Stimulated activated CD4-positive, alpha-beta T cell treated with anti-CD3 and anti-CD28 coated beads, Interleukin-2, amount 100 ng/mL, for 4 hours (primary cell): Measurements from ENCODE around the gene ADGRL1.

Experiments
- DNase-seq: peaks from one replicate; pipeline ENCODE4 v3.0.0-alpha.2; 2020; ENCODE audit warnings: low read depth

ADGRL1 gene

DNA sequence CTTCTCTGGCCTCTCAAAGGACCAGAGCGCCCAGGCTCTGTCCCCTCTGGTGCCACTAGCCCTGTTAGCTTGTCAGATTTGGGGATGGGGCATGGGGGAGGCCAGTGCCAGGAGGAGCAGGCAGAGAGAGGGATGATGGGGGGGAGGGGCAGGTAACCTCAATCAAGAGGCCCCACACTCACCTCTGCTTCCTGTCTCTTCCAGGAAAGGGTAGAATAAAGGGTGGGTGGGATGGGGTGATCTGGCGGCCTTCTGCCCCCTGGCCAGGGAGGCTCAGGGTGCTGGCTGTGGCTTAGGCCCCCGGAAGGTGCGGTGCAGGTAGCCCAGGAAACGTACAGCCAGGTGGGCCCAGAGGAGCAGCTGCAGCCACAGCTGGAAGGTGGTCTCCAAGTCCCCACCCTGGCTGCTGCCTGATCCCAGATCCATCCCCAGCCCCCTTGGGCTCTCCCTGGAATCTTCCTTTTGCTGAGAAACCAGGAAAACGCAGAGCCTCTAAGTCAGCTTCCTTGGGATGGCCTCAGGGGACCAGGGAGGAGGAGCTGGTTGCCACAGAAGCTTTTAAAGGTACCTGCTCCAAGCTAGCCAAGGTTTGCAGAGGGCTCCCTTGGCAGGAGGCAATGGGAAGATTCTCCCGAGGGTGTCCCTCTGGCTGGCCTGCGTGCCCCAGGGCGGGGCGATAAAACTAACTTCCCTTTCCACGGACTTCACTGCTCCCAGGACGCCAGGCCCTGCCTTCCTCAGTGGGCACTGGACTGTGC is 93.7 kb downstream of the ADGRL1 start:
- DNase-seq: no peak

DNA sequence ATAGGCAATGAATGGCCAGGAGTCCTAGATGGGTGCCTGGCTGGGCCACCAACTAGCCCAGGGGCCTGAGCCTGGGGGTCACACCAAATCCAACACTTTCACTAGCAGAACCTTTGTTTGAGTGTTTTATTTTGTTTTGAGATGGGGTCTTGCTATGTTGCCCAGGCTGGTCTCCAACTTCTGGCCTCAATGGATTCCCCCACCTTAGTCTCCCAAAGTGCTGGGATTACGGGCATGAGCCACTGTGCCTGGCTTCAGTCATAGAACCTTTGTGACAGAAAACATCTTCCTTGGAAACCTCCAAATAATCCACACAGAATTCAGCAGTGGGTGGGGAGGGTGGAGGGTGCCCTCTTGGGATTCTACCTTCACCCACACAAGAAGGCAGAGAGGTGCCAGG is 94.5 kb downstream of the ADGRL1 start:
- DNase-seq: no peak

DNA sequence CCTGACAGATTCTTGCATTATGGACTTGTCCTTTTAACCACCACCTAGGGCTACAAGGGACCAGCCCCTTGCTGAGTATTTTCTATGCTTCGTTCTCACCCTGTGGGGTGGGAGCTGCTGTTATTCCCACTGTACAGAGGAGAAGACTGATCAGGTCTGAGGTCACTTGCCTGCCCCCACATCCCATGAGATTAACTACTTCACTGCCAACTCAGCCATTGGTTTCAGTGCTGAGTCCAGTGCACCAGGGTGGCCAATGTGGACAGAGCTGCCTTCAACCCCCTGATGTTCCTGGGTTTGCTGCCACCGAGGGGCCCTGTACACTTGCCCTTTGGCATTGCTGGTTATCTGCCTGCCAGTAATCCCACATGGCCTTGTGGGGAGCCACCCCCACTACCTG is 95.3 kb downstream of the ADGRL1 start:
- no peak for DNase-seq

DNA sequence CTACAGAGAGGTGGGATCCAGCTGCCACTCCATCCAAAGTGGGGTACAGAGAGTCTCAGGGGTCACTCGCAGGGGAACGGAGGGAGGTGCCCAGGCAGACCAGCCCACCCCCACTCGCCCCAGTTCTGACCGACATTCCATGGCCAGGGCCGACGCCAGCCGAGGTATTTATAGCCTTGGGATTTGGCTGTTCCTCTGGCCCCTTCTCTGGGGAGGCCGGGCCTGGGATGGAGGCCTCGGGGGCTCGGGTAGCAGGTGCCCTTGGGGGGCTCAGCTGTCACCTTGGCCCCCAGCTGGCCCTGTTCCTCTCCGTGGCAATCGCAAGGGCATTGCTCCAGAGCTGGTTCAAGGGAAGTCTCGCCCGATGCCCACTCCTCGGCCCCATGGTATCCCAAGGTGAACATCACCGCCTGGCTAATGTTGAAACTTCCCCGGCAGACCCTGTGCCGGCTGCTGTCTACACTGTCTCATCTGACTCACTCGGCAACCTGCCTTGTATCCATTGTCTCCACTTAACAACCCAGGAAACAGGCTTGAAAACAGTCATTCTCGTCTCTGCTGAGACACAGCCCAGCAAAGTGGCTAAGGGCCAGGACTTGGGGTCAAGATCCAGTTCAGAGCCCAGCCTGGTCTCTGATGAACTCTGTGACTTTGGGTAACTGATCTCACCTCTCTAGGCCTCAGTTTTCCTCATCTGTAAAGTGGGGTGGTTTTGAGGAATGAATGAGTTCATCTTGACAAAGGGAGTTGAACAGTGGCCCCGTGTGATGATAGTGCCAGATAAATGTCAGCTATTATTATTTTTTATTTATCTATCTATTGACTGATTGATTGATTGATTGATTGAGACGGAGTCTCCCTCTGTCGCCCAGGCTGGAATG is 98.1 kb downstream of the ADGRL1 start:
- DNase-seq: no peak

DNA sequence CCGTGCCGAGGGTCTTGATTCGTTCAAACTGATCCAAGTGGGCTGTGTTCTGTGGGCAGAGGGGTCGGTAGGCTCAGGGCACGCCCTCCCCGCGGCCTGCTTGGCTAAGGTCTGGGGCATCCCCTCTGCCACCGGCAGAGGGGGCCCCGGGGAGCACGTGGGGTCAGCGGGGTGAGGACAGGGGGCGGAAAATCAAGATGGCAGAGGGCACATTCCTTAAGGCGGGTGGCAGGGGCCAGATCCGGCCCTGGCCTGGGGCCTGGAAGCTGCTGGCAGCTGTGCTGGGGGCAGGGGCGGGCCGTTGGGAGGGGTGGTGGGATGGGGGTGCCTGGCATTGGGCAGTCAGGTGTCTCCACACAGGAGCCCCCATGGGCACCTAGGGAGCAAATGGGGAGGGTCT is 99.1 kb downstream of the ADGRL1 start:
- DNase-seq: no peak

DNA sequence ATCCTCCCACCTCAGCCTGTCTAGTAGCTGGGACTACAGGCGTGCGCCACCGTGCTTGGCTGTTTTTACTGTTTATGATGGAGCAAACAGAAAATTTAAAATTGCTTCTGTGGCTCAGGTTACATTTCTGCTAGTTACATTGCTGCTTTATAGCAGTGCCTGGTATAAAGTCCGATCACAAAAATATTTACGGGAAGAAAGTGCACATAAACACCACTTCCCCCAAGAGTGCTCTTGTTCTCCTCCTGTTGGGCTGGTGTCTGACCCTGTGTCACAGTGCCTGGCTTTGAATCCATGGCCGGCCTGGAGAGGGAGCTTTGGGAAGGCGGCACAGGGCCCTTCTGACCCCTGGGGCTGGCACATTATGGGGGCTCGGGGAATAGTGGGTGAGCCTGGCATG is 100.3 kb downstream of the ADGRL1 start:
- DNase-seq: no peak

DNA sequence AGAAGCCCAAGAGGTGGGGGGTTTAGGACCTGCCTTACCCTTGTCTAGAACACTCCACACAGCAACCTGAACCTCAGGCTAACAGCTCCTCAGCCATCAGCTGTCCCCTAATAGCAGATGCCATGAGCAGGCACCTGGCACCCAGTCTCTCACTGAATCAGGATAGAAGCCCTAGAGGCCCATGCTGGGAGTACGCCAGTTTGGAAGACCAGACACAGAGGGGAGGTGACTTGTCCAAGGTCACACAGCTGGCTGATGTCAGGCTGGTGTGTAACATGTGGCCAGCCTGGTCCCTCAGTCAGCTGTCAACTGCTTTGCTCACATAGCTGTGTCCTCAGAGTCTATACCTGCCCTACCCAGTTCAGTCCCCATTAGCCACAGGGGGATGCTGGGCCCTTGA is 102.7 kb downstream of the ADGRL1 start:
- DNase-seq: no peak

DNA sequence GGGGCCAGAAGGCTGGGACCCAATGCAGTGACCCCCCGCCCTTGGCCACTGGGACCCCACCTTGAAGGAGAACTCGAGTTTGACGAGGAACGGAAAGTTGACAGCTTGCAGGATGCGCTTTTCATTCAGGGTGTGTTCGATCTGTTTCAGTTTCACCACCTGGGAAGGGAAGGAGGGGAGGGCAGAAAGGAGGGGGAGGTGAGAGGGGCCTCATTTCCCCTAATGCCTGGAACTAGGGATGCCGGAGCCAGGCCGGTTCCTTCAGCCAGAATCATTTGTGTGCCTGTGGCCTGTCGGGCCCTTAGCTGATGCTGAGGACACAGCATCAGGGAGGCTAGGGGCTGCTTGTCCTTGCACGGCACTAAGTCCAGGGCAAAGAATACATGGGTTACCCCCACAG is 103.2 kb downstream of the ADGRL1 start:
- DNase-seq: no peak

DNA sequence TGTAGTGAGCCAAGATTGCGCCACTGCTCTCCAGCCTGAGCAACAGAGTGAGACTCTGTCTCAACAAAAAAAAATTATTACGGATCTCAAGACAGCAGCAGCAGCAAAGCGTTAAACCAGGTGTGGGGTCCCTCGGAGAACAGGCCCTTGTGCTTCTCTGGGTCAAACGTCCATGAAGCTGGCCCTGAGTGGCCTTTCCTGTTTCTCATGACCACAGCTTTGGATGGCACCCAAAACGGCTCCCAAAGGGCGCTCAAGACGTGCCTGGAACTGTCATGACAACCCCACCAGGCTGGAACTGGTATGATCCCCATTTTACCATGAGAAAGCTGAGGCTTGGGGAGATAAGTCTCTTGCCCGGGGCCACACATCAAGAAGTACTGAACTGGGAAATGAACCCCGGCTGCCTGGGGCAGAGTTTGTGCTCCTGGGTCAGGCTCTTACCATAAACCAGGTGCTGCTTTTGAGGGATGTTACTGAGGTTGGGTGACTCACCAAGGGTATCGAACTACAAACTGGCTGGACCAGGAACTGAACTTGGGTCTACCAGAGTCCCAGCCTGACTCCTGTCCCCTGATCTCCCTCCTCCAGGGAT is 103.8 kb downstream of the ADGRL1 start:
- no peak for DNase-seq

DNA sequence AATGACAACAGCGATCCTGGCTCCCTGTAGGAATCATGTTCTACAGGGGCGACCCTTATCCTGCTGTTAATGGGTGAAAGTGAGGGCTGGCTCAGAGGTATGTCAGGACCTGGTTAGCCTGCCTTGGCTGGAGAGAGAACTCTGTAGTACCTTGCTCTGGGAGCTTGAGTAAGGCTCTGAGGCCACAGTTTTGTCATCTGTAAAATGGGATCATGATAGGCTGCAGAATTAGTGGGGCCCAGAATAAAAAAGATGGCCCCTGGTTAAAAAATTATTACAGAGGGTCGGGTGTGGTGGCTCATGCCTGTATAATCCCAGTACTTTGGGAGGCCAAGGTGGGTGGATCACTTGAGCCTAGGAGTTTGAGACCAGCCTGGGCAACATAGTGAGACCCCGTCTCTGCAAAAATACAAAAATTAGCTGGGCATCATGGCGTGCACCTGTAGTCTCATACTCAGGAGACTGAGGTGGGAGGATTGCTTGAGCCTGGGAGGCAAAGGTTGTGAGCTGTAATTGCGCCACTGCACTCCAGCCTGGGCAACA is 104.9 kb downstream of the ADGRL1 start:
- DNase-seq: no peak
